Medulla oblongata (tissue), 1 donor: ENCODE results near the gene STEAP3.

Experiments used
- DNase-seq: peaks from one replicate; pipeline ENCODE4 v3.0.0-alpha.2; 2015; ENCODE audit errors: extremely low spot score

STEAP3 gene

GRCh38 chr2:119198240-119198840, 25.3 kb upstream of the STEAP3 start:
- no peak for DNase-seq

- no peak for DNase-seq
Observed at GRCh38 chr2:119201815-119202214, 21.8 kb upstream of the STEAP3 start.

- DNase-seq = no peak
Observed at GRCh38 chr2:119202610-119203310, 20.9 kb upstream of the STEAP3 start.

- no peak for DNase-seq
Observed at GRCh38 chr2:119204525-119204924, 19.1 kb upstream of the STEAP3 start.

GRCh38 chr2:119205001-119205706, 18.5 kb upstream of the STEAP3 start:
- DNase-seq = no peak

- no peak for DNase-seq
Observed at GRCh38 chr2:119206201-119206600, 17.4 kb upstream of the STEAP3 start.

GRCh38 chr2:119207447-119207846, 16.2 kb upstream of the STEAP3 start:
- no peak for DNase-seq

GRCh38 chr2:119208791-119209203, 14.8 kb upstream of the STEAP3 start:
- no peak for DNase-seq

- DNase-seq = no peak
Observed at GRCh38 chr2:119212139-119212800, 11.4 kb upstream of the STEAP3 start.

- no peak for DNase-seq
Observed at GRCh38 chr2:119214453-119215037, 9.1 kb upstream of the STEAP3 start.

- DNase-seq = no peak
Observed at GRCh38 chr2:119216994-119217393, 6.6 kb upstream of the STEAP3 start.

GRCh38 chr2:119218478-119219064, 5.1 kb upstream of the STEAP3 start:
- peak; percentile 63 for DNase-seq

- DNase-seq = no peak
Observed at GRCh38 chr2:119219873-119220272, 3.8 kb upstream of the STEAP3 start.

GRCh38 chr2:119220720-119221301, 2.8 kb upstream of the STEAP3 start:
- no peak for DNase-seq

GRCh38 chr2:119221609-119222008, 2.0 kb upstream of the STEAP3 start:
- DNase-seq = no peak

GRCh38 chr2:119222213-119222612, 1.4 kb upstream of the STEAP3 start:
- no peak for DNase-seq

- no peak for DNase-seq
Observed at GRCh38 chr2:119222863-119223520, 642 bp upstream of the STEAP3 start.

GRCh38 chr2:119224391-119225104, 914 bp downstream of the STEAP3 start:
- peak; percentile 18 for DNase-seq

- no peak for DNase-seq
Observed at GRCh38 chr2:119225105-119225865, 1.7 kb downstream of the STEAP3 start.
